ENCODE results near the gene FOXC2. TPM values are rescaled to one million over a fixed set of nuclear protein-coding genes. Genes with fewer than 3 reads are reported as not detected.

Gene FOXC2
- total RNA-seq, 2 donors from 2014 or later, result 54.5 to 60.7 TPM

DNA sequence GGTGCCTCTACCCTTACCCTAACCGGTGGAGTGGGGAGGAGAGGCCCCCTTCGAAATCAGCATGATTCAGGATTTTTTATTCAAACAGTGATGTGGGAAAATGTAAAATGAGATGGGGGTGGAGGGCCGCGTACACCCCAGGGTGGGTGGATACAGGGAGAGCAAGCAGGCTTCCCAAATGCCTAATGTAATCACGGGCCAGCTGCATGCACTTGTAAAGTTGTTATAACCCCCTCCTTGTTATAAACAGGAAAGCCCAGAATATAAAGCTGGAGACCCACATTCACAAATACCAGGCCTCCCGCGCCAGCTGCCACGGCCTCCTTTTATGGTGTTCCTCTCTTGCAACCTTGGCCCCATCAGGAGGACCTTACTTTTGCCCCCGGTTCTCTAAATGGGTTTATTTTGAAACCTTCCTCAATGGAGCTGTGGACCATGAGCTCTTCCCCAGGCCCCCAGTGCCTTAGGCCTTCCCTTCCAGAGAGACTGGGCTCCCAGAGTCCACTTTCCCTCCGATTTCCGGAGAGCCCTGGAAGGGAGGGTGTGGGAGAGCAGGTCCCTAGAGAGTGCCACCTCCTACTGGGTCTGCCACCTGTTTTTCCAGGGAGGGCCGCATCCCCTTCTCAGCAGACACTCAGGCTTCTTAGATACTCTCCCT, 10.8 kb downstream of the FOXC2 start:
- H3K9me3 ChIP-seq, result no peaks in the 10 kb centered on the region
- no peaks in the 10 kb centered on the region for H3K27me3 ChIP-seq (replicated peaks; ENCODE audit: insufficient read depth)
- no peaks in the 10 kb centered on the region for H3K36me3 ChIP-seq
- peak overlapping the region; percentile 76 for H3K4me3 ChIP-seq
- peaks cover 28 to 83% of the 10 kb centered on the region in 2 donors for H3K4me1 ChIP-seq (ENCODE audit: control insufficient read depth in 1 of 2, low read depth in 2 of 2)
- DNase-seq (ENCODE audit: low spot score), result no peak
- no peak for ATAC-seq (ENCODE audit: insufficient number of reproducible peaks, low FRiP score, low read depth)
- H3K27ac ChIP-seq, result peak overlapping the region; percentile 91 to 97
- TF ChIP-seq, protein P1, sequence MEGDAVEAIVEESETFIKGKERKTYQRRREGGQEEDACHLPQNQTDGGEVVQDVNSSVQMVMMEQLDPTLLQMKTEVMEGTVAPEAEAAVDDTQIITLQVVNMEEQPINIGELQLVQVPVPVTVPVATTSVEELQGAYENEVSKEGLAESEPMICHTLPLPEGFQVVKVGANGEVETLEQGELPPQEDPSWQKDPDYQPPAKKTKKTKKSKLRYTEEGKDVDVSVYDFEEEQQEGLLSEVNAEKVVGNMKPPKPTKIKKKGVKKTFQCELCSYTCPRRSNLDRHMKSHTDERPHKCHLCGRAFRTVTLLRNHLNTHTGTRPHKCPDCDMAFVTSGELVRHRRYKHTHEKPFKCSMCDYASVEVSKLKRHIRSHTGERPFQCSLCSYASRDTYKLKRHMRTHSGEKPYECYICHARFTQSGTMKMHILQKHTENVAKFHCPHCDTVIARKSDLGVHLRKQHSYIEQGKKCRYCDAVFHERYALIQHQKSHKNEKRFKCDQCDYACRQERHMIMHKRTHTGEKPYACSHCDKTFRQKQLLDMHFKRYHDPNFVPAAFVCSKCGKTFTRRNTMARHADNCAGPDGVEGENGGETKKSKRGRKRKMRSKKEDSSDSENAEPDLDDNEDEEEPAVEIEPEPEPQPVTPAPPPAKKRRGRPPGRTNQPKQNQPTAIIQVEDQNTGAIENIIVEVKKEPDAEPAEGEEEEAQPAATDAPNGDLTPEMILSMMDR (IDR thresholded peaks at IDR 0.05), result no peak

DNA sequence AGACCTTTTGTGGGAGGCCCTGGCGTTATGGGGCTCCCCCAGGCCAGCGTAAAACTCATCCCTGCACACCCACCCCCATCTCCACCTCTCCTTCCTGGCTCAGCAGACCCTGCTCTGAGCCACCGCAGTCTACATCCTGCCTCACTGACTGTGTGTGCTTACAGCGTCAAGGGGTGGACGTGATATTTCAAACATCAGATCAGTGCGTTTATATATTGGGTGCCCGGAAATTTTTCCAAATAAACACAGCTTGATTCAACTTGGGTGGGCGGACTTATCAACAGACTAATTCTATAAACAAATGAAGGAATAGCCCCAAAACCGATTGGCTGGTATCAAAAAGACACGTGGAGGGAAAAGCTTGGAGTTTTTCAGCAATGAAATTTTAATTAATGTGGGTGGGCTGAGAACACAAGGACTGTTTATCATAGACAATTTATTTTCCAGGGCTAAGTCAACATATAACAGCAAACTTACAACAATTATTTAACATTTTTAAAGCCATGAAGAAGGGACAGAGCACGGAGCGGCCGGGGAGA, 11.5 kb downstream of the FOXC2 start, which contains the start of gene FOXL1:
FOXL1 (plus strand) TSS at position 489 of the 539 bp plus-strand sequence. CDS start 175 bp downstream, outside the sequence.
- TF ChIP-seq, protein P1 (IDR thresholded peaks at IDR 0.05), result no peak
- Histone ChIP-seq H3K36me3 (no peaks in the 10 kb centered on the region), H3K4me3 (peak within 1 kb of the TSS; percentile 76), H3K27me3 (replicated peaks; ENCODE audit: insufficient read depth) (no peaks in the 10 kb centered on the region), H3K9me3 (no peaks in the 10 kb centered on the region), H3K27ac (peak within 1 kb of the TSS; percentile 91 to 97), H3K4me1 (ENCODE audit: control insufficient read depth in 1 of 2, low read depth in 2 of 2) (peaks cover 25 to 81% of the 10 kb centered on the region in 2 donors)
- ATAC-seq (ENCODE audit: insufficient number of reproducible peaks, low FRiP score, low read depth) (peak; percentile 33), DNase-seq (ENCODE audit: low spot score) (no peak)

DNA sequence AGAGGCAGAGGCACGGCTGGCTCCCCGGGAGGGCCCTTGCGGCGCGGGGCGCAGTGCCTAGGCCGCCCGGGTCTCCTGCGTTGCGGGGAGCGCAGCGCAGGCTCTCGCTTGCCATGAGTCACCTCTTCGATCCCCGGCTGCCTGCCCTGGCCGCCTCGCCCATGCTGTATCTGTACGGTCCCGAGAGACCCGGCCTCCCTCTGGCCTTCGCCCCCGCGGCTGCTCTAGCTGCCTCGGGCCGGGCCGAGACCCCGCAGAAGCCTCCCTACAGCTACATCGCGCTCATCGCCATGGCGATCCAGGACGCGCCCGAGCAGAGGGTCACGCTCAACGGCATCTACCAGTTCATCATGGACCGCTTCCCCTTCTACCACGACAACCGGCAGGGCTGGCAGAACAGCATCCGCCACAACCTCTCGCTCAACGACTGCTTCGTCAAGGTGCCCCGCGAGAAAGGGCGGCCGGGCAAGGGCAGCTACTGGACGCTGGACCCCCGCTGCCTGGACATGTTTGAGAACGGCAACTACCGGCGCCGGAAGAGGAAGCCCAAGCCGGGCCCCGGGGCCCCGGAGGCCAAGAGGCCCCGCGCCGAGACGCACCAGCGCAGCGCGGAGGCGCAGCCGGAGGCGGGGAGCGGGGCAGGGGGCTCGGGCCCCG, 12.1 kb downstream of the FOXC2 start:
- Histone ChIP-seq H3K4me1 (ENCODE audit: control insufficient read depth in 1 of 2, low read depth in 2 of 2) (peaks cover 25 to 81% of the 10 kb centered on the region in 2 donors), H3K27ac (peak overlapping the region; percentile 91 to 97), H3K27me3 (replicated peaks; ENCODE audit: insufficient read depth) (no peaks in the 10 kb centered on the region), H3K36me3 (no peaks in the 10 kb centered on the region), H3K9me3 (no peaks in the 10 kb centered on the region), H3K4me3 (peak overlapping the region; percentile 76)
- ATAC-seq (ENCODE audit: insufficient number of reproducible peaks, low FRiP score, low read depth) (no peak), DNase-seq (ENCODE audit: low spot score) (no peak)
- TF ChIP-seq, protein P1 (IDR thresholded peaks at IDR 0.05), result no peak

DNA sequence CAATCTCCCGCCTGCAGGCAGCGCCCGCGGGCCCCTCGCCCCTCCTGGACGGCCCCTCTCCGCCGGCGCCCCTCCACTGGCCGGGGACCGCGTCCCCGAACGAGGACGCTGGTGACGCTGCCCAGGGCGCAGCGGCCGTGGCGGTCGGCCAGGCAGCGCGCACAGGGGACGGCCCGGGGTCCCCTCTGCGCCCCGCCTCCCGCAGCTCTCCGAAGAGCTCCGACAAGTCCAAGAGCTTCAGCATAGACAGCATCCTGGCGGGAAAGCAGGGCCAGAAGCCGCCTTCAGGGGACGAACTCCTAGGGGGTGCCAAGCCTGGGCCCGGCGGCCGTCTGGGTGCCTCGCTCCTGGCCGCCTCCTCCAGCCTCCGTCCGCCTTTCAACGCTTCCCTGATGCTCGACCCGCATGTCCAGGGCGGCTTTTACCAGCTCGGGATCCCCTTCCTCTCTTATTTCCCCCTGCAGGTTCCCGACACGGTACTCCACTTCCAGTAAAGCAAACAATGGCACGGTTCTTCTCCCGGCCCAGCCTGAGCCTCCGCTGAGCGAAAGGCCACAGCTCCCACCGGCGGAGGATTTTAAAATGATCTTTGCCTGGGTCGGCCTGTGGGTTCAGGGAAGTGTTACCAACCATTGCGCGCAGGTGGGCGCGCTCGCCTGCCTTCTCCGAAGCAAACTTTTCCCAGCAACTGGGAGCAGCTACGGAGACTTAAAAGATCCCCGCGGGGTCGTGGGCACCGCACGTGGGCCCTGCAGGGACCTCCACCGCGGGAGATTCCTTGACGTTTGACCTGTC, 12.8 kb downstream of the FOXC2 start:
- Histone ChIP-seq H3K36me3 (no peaks in the 10 kb centered on the region), H3K4me1 (ENCODE audit: control insufficient read depth in 1 of 2, low read depth in 2 of 2) (peaks cover 22 to 81% of the 10 kb centered on the region in 2 donors), H3K4me3 (peak overlapping the region; percentile 76), H3K27me3 (replicated peaks; ENCODE audit: insufficient read depth) (no peaks in the 10 kb centered on the region), H3K27ac (peak overlapping the region; percentile 91 to 97), H3K9me3 (no peaks in the 10 kb centered on the region)
- TF ChIP-seq, protein P1 (IDR thresholded peaks at IDR 0.05), result no peak
- no peak for DNase-seq (ENCODE audit: low spot score)
- no peak for ATAC-seq (ENCODE audit: insufficient number of reproducible peaks, low FRiP score, low read depth)

Data from thoracic aorta (tissue), 2 donors.